ENCODE measurements around the gene HTRA3.
"Not testable (repeated sequence)": the region's sequence is repeated elsewhere in the genome, so short reads cannot be mapped to it uniquely, and the experiment has no call there.

HTRA3 gene

DNA sequence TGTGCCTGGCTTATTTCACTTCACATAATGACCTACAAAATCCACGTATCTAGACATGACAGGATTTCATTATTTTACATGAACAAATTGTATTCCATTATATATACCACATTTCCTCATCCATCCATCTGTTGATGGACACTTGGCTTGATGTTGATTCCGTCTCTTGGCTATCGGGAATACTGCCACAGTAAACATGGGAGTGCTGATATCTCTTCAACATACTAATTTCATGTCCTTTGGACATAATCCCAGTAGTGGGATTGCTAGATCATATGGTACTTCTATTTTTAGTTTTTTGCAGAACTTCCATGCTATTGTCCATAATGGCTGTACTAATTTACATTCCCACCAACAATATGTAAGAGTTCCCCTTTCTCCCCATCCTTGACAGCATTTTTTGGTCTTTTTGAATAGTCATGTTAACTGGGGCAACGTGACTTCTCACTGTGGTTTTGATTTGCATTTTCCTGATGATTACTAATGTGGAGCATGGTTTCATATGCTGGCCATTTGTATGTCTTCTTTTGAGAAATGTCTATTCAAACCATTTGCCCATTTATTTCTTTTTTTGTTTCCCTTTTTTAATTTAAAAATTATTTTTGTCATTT is 68.9 kb downstream of the HTRA3 start:
- no peak for DNase-seq

DNA sequence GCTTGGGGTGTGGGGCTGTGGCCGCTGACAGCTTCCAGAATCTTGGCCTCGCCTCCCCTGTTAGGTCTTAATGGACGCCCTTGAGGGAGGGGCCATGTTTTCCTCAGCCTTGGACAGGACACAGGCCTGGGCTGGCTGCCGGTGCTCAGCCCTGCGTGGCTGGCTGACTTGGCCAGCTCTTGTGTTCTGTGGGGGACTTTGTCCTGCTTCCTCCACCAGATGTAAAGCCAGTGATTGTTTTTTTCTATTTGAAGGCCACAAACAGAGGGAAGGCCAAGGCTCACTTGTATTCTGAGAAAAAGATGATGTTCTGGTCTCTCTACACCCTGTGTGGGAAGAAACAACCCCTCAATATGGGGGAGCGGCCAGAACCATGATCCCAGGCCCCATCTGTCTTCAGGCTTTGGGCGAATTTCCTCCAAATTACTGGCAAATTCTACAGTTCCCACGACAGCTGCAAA is 71.3 kb downstream of the HTRA3 start:
- DNase-seq, result peak in 51 of 56 donors; percentile 18 to 84 (median 55)

DNA sequence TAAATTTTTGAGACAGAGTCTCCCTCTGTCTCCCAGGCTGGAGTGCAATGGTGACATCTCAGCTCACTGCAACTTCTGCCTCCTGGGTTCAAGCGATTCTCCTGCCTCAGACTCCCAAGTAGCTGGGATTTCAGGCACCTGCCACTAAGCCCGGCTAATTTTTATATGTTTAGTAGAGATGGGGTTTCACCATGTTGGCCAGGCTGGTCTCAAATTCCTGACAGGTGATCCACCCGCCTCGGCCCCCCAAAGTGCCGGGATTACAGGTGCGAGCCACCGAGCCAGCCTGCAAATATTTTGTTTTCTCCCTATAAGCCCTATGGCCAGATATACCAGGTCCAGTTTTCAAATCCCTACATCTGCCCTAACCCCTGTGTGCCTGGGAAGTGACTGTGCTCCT is 71.7 kb downstream of the HTRA3 start:
- DNase-seq, result not testable (repeated sequence)

DNA sequence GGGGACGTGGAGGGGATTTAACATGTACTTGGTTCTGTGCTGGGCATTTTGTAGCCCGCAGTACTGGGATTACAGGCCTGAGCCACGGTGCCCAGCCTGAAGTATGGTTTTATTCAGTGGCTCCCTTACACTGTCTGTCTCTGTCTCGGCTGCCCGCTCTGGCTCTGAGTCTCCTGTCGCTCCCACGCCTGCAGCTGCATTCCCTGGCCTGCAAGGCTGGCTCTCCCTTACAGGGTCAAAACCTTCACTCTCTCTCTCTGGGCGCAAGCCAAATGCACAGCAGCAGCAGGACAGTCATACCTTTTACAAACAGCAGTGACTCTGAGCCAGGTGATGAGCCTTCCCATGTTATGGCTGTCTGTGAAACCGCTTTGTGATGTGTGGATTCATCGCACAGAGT is 72.1 kb downstream of the HTRA3 start:
- peak in 25 of 56 donors; percentile 7 to 65 (median 31) for DNase-seq

DNA sequence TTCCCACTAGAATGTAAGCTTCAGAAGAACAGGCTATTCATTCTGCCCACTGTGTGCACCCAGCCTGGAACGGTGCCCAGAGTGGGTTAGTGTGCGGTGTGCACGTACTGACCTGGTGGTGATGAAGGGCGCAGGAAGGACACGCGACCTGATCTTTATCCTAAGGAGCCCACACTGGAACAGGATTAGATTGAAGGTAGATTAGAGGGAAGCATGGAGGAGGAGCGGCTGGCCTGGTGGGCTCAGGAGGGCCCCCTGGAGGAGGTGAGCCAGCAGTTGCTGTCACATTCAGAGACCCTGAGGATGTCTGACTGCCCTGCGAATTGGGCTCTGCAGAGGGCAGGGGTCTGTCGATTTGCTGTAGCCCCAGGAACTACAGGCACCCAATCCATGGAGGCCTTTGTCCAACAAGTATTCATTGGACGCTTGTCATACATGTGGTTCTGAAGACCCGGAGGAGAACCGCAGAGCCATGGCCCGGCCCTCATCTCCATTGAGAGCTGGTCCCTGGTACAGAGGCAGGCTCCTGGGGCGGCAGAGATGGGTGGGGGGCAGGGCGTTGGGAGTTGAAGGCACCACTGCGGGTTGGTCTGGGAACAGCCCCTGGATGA is 73.2 kb downstream of the HTRA3 start:
- no peak for DNase-seq

DNA sequence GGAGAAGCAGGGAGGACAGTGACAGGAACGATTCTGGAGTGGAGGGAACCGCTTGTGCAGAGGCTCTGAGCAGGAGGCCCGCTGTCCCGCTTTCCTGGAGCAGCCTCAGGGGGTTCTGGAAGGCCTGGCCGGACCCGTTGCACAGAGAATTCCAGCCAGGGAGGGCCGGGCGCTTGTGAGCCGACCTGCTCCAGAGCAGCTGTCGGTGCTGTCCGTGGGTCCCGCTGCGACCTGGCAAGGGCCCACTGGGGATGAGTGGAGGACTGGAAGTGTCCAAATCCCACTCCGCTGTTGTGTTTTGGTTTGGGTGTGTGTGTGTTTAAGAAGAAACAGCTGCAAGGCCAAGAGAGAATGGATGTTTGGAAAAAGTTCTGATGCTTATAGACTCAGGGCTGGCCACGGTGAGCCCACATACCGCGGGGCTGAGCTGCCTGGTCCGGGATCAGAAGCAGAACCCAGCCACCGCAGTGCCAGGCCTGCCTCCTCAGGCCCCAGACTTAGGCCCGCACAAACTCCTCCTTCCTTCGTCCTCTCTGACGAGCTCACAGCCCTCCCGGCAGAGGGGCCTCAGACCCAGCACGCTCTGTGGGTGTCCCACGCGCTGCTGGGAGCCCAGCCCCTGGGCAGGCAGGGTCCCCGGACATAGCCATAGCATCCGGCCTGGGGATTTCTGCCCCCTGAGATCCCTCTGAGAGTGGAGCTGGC is 73.9 kb downstream of the HTRA3 start:
- no peak for DNase-seq

DNA sequence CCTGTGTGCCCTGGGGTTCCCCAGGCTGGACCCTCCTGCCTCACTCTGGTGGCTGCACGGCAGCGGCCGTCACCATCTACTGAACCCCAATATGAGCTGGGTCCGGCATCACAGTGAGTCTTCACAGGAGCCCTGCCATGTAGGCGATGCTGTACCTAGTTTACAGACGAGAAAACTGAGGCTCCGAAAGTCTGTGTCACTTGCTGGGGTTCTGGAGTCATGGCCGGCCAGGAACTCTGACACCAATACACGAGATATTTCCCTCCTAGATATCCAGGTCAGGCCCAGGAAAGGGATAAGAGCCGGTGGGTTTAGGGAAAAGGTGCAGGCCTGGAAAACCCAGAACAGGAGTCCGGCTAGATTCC is 74.4 kb downstream of the HTRA3 start:
- no peak for DNase-seq

DNA sequence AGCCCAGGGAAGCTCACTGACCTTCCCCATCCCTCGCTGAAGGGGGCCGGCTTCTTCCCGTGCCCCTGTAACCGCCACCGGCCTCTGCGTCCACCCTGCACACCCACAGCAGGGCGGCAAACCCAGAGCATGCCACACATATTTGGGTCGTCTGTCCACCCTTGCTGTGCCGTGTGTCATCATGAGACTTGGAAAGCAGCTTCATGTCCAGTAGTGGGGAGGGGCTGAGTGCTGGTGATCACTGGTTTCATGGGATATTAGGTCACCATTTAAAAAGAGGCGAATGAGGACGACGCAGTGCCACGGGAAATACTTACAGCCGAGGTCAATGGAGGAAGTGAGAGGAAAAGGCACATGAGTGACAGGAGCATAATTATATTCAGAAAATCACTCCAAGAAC is 74.8 kb downstream of the HTRA3 start:
- no peak for DNase-seq

DNA sequence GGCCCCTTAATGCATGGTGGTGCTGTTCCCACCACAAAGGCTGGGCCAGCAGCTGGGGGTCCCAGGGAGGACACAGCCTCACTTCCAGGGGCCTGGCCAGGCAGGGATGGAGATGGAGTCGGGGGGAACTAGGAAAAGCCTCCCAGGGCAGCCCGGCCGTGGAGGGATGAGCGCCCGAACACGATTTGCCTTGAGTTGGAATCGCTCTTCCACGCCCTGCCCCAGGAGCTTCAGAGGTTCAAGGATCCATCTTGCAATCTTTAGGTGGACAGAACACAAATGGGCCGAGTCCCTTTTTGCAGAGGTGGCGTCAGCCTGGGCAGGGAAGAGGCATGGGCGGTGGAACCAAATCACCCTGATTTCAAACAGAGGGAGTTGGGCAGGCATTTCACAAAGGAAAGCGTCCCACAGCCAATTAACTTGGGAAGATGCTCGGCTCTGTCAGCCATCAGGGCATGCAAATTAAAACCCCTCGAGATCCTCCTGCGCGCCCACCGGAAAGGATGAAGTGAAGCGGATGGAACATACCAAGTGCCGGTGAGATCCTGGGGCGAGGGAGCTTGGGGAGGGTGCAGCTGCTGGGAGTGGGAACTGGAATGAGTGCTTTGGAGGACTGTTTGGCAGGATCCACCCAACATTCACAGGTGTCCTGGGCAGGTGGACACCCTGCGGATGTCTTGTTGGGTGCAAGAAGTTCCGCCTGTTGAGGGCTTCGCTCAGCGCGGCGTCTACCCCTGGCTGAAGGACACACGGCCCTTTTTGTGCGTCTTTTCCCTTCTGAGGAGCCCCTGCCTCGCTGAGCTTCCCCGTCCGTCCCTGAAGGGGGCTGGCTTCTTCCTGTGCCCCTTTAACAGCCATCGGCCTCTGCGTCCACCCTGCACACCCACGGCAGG is 75.7 kb downstream of the HTRA3 start:
- DNase-seq, result no peak

DNA sequence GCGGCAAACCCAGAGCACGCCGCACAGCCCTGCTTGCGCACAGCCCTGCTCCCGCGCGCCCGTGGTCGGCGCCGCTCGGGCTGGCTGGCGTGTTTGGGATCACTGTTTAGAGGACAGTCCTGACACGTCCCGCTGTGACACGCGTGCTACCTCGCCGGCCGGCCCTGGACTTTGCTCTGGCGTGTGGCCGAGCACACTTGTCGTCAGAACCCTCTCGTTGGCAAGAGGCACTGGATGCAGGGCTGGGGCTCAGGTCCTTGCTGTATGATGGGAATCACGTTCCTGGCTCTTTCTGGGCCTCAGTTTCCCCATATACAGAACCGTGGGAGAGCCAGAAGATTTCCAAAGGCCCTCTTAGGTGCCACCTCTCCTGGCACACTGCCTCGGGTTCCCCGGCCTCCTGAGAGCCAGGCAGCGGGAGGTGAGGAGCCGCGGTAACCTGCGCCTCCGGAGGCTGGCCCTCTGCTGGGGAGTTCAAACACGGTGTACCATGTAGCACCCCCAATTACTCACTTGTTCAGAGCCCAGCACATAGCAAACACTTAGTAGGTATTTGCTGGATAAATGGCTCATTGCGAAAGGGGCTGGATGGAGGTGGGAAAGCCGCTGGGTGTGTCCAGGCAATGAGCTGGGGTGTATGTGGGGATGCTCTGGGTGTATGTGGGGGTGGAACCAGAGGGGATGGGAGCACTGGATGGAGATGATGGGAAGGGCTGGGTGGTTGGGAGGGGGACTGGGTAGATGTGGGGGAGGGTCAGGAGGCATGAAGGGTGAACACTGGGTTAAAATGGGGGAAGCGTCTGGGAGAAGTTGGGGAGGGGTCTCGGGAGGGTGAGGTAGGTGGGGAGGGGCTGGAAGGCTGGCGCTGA is 76.6 kb downstream of the HTRA3 start:
- no peak for DNase-seq

DNA sequence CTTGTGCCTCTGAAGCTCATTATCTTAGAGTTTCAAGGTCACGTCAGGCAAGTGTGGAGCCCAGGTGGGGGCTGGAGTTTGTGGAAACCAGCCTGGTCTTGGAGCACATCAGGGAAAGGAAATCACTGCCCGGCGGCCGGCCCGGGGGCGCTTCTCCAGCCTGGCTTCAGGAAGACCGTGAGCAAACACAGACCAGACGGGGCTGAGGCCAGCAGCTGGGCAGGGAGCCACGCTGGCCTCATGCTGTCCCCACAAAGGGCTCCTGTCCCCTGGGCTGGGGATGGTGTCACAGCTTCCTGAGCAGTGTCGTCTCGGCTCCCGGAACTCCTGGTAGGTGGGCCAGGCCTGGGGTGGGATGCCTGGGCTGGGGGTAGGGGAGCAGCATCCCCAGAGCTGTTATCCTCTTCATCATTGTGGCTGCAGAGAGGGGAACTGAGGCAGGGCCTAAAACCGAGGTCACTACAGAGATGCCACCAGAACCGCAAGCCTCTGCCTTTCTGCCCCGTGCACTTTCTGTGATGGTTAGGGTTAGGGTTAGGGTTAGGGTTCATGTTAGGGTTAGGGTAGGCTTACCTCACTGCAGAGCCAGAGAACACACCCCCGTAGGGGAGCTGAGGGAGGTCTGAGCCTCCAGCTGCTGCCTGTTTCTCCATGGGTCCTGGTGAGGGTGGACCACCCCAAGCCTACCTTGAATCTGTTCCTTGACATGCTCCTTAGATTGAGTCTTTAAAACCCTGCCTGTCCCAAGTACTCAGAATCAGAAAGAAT is 77.5 kb downstream of the HTRA3 start:
- DNase-seq, result peak in 39 of 56 donors; percentile 10 to 75 (median 39)

DNA sequence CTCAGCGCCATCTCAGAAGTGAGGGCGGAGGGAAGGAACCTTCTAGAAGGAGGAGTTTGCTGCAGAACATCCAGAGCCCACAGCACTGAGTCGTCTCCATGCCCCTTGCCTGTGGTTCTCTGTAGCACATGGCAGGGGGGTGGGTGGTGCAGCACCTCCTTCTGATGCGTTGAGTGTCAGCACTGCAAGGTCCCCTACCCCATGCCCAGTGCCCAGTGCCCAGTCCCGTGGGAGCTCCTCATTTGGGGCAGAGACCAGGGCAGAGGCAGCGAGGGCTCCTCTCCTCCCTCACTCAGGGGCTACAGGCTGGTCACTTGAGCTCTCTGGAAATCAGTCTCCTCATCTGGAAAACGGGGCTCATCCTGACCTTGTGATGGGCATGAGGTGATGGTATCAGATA is 78.1 kb downstream of the HTRA3 start:
- no peak for DNase-seq

DNA sequence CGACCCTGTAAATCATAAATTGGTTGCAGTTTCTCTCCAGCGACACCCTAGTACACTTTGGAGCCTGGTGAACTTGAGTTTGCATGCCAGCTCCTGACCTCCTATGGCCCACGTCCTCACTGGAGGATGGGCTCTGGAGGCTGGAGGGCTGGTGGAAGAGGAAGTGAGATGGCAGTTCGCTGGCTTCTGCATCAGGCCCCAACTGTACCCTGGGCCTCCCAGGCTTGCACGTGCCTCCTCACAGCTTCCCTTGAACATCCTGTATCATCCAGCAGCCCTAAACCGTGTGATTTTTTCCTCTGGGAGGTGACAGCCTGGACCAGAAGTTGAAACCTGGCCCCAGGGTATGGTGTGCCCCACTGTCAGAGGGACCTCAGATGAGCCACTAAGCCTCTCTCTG is 78.5 kb downstream of the HTRA3 start:
- no peak for DNase-seq

DNA sequence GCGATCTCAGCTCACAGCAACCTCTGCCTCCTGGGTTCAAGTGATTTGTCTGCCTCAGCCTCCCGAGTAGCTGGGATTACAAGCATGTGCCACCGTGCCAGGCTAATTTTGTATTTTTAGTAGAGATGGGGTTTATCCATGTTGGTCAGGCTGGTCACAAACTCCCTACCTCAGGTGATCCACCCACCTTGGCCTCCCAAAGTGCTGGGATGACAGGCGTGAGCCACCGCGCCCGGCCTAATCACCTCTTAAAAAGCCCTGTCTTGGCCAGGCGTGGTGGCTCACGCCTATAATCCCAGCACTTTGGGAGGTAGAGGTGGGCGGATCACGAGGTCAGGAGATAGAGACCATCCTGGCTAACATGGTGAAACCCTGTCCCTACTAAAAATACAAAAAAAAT is 79.7 kb downstream of the HTRA3 start:
- not testable (repeated sequence) for DNase-seq

DNA sequence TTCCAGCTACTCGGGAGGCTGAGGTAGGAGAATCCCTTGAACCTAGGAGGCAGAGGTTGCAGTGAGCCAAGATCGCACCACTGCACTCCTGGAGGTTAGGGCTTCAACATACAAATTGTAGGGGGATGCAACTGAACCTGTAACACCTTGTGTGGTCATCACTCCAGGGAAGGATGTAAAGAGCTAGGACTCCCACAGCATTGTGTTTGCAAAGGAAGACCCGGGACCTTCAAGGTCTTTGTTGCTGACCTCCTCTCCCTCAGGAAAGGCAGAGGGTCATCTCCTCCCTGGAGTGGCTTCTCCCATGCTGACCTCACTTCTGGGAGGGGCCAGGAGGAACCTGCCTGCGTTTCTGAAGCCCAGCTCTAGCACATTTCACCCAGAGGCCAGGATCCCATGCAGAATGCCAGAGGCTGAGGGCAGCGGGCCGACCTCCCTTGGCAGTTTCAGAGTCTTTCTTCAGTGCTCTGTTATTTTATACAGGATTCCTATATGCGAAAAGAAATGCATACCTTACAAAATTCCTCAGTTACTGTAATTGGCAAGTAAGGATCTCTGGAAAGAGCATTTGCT is 80.2 kb downstream of the HTRA3 start:
- no peak for DNase-seq

DNA sequence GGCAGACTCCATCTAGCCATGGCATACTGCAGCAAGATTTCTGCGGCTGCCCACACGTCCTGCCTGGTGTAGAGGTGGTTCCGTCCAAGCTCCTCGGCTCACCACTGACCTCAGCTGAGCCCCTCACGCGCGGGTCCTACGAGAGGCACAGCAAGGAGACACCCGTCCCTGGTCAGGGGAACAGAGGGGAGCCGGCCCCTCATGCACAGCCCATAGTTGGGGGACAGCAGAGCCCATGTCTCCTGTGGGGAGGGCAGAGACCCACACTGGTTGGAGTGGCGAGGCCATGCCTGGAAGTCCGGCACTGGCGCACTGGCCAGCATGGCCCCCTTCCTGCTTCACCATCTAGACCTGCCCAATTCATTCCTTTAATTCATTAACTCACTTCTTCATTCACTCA is 80.8 kb downstream of the HTRA3 start:
- DNase-seq, result no peak

DNA sequence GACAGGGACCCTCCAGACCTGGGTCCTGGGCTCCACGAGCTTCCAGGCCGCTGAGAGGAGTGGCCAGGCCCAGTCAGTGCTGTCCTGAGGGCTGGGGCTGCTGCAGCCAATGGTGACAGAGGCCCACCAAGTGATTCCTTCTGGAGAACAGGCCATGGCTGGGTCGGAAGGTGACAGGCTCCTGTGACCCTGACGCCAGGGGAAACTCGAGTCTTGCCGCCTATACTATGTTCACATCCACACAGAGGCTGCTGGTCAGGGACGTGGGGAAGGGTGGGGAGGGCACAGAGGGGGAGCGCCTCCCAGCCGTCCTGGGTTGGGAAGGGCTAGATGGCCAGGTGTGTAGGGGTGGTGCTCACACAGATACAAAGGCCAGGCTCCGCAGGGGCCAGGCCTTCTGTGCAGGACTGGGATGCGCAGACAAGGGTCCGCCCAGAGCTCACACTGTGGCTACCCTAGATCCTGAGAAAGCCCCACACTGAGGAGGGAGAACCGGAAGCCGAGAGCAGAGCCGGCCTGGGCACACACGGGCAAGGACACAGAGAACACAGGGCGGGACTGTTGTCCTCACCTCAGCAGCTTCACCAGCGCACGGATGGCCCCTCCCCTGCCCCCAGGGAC is 81.4 kb downstream of the HTRA3 start:
- DNase-seq, result no peak

DNA sequence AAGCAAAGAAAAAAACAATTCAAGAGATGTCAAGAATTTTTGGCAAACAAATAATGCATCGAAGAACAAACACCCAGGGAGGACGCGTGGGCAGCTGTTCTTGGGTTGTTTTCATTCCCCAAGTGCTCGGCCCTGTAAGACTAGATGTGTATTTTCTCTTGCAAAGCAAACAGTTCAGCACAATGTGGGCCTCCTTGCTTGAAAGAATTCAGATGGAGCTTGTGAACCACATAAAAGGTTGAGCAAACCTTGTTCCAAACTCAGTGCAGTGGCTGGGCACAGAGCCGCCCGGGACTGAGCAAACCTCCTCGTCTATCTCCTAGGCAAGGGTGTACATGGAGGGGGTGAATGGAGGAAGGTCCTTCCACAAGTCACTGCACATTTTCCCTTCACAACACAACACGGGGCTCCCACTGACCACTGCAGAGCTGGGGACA is 82.4 kb downstream of the HTRA3 start:
- peak in 2 of 56 donors; percentile 9 to 23 for DNase-seq

Measured in nucleus accumbens (tissue), 56 donors.